Measurements from ENCODE around the gene GSK3A. TPM values are rescaled to one million over a fixed set of nuclear protein-coding genes. Genes with fewer than 3 reads are reported as not detected.

Gene GSK3A
- total RNA-seq, 1 experiment from 2014 or later = 46.0 TPM

GRCh38 chr19:42202290-42202880 is 40.0 kb downstream of the GSK3A start:
- Histone ChIP-seq H3K4me1 (ENCODE audit: control insufficient read depth, insufficient read depth, low read length) (no peaks in the 10 kb centered on the region), H3K4me3 (ENCODE audit: low read depth in 2 of 2, low read length in 2 of 2) (no peak overlapping the region), H3K27ac (ENCODE audit: low read length) (no peak overlapping the region), H3K36me3 (ENCODE audit: control insufficient read depth, insufficient read depth, low read length) (no peaks in the 10 kb centered on the region; the same call in 1 of the 2 replicates), H3K27me3 (ENCODE audit: control insufficient read depth, insufficient read depth, low read length) (no peaks in the 10 kb centered on the region), H3K9me3 (ENCODE audit: control insufficient read depth, insufficient read depth, low read depth, low read length) (no peaks in the 10 kb centered on the region)
- CTCF ChIA-PET = no interaction called here
- ATAC-seq (no peak), DNase-seq (ENCODE audit: low read depth, low spot score) (no peak)
- in situ Hi-C loops (cut with HindIII; ENCODE audit: low pct_unique_long_range_greater_than_20kb, low sequenced_read_pairs) = no loop called here
- POLR2A ChIA-PET = no interaction called here
- no peak for TF ChIP-seq TCF7L2 (IDR thresholded peaks at IDR 0.05; ENCODE audit: low read depth, low read length)
- intact Hi-C loops (cut with micrococcal nuclease; ENCODE audit: unreplicated experiment) = no loop called here
- no TSS peak for BruUV-seq (replicated peaks)

GRCh38 chr19:42201489-42202289 is 40.7 kb downstream of the GSK3A start:
- Histone ChIP-seq H3K9me3 (ENCODE audit: control insufficient read depth, insufficient read depth, low read depth, low read length) (no peaks in the 10 kb centered on the region), H3K4me3 (ENCODE audit: low read depth in 2 of 2, low read length in 2 of 2) (no peak overlapping the region), H3K4me1 (ENCODE audit: control insufficient read depth, insufficient read depth, low read length) (no peaks in the 10 kb centered on the region), H3K27me3 (ENCODE audit: control insufficient read depth, insufficient read depth, low read length) (no peaks in the 10 kb centered on the region), H3K36me3 (ENCODE audit: control insufficient read depth, insufficient read depth, low read length) (no peaks in the 10 kb centered on the region; the same call in 1 of the 2 replicates), H3K27ac (ENCODE audit: low read length) (no peak overlapping the region)
- BruUV-seq (replicated peaks) = no TSS peak
- no peak for TF ChIP-seq CTCF (IDR thresholded peaks at IDR 0.05)
- TF ChIP-seq POLR2AphosphoS5 (IDR thresholded peaks at IDR 0.05; ENCODE audit: low read depth, low read length) = no peak
- no peak for TF ChIP-seq TCF7L2 (IDR thresholded peaks at IDR 0.05; ENCODE audit: low read depth, low read length)
- TF ChIP-seq SIN3A (IDR thresholded peaks at IDR 0.05; ENCODE audit: borderline replicate concordance, insufficient read depth, low read depth, low read length) = no peak
- TF ChIP-seq REST (IDR thresholded peaks at IDR 0.05; ENCODE audit: insufficient read depth in 1 of 2, low read depth in 2 of 2, low read length in 1 of 2) = no peak
- ATAC-seq (no peak), DNase-seq (ENCODE audit: low read depth, low spot score) (no peak)
- intact Hi-C loops (cut with micrococcal nuclease; ENCODE audit: unreplicated experiment) = no loop called here
- ChIA-PET CTCF (no interaction called here), POLR2A (no interaction called here)
- in situ Hi-C loops (cut with HindIII; ENCODE audit: low pct_unique_long_range_greater_than_20kb, low sequenced_read_pairs) = no loop called here

Data from Panc1 (cell line).